ENCODE results near the gene CALN1.

Gene CALN1

DNA sequence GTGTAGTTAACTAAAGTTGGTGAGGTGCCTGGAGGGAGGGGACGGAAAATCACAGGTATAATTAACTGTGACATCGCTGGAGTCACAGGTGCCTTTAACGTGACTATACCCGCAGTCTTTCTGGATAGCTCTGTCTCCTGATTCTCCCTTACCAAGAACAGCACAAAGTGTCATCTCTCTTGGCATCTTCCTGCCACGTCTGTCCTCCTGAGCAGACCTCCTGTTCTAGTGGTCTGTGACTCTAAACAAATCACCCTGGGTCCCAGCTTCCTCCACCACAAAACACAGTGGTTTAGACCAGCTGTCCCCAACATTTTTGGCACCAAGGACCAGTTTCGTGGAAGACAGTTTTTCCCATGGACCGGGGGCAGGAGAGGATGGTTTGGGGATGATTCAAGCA is 90.5 kb downstream of the CALN1 start:
- DNase-seq = no peak

DNA sequence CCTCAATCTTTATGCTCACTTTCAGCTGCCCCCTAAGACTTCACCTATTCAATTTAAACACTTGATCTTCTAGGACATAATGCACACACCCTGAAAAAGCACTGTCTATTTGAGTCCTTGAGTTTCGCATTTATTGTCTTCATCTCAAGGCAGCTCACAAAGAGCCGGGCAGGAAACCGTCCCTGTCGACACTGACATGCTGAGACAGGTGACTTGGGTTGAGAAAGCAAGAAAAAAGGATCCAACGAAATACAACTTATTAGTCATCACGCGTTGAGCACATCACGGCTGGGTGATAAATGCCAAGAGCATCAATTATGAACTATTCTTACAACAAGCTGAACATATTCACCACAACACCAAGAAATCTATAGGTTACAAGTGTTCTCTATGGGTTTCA is 91.1 kb downstream of the CALN1 start:
- no peak for DNase-seq

DNA sequence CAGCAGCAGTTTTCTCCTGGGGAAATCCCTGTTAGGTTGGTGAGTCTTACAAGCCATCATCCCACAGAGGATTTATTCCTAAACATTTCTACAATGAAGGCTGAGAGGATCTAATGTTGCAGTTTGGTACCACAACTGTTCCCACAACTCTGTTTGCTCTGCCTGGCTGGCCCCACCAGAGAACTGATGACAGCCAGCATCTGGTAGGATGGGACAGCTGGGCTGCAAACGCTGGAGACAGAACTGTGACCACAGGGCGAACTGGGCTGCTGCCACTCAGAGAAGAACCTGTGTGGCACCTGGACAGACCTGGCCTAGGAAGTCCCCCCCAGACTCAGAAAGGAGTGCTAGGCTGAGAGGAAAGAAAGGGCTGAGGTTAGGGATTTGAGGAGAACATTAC is 94.8 kb downstream of the CALN1 start:
- no peak for DNase-seq

DNA sequence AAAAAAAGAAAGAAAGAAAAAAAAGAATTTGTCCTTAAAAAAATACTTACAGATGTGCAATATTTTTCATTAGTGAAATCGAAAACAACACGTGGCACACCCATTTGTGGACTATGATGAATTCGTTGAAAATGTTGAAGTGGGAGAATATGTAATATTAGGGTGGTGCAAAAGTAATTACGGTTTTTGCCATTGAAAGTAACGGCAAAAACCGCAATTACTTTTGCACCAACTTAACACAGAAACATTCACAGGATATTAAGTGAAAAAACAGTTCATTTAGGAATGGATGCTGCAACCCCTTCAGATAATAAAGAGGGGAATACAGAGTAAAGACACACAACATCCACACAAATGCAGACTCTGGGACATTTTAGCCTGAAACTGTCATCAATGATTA is 96.0 kb downstream of the CALN1 start:
- DNase-seq = no peak

DNA sequence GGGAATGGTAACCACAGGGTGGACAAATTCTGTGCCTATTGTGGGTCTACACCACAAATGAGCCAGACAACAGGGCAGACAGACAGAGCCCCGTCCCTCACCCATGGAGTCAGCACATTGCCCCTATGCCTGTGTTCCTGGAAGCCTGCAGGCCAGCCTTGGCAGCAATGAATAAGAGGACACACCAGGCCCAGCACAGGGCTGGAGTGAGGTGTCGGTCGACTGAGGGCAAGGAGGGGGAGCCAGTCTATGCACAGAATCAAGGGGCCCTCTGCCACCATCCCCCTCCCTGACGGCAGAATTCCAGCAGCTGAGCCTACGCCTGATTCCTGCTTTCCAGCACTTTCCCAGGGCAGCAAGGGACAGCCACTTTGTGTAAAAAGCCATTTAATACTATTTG is 98.2 kb downstream of the CALN1 start:
- DNase-seq = no peak

DNA sequence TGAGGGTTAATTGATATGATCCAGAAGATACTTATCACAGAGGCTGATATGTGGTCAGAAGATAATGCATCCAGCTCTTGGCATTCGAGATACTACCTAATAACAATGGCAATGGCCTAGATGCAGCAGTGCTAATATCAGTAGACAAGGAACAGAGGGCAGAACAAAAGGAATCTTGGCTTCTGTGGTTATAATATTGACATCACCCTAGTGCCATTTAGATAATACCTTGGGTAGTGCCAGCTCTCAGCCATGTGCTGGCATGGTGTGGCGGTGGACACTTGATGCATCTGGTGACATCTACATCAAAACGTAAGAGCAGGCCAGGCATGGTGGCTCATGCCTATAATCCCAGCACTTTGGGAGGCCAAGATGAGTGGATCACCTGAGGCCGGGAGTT is 101.8 kb downstream of the CALN1 start:
- DNase-seq = no peak

DNA sequence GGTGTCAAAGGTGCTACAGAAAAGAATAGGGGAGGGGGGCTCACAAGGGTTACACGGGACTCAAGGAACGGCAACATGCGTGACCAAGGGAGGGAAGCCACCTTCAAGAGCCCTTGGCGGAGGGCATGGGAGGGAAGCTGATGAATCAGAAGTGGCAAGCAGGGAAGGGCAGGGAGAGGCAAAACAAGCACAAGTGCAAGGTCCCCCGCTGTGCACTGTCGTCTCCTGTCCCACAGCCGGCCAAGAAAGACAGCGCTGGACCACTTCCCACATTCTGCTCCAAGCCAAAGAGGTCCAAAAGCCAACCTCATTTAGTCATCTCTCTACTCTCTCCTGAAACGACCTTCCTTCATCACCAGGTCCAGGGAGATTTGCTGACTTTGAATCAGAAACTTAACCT is 102.7 kb downstream of the CALN1 start:
- no peak for DNase-seq

DNA sequence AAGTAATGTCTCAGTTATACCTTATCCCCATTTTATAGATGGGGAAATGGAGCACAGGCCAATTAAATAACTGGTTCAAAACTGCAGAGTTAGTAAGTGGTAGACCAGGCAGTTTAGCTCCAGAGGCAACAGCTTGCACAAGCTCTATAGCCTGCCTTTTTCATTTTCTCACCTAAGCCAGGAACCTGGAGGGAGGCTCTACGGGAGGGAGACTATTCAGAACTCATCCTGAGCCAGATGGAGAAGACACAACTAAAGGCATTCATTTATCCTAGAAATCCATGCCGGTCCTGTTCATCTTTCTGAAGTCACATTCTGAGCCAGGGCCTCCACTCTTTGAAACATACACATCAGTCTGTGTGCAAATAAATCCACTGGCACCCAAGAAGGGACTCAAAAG is 103.2 kb downstream of the CALN1 start:
- DNase-seq = no peak

DNA sequence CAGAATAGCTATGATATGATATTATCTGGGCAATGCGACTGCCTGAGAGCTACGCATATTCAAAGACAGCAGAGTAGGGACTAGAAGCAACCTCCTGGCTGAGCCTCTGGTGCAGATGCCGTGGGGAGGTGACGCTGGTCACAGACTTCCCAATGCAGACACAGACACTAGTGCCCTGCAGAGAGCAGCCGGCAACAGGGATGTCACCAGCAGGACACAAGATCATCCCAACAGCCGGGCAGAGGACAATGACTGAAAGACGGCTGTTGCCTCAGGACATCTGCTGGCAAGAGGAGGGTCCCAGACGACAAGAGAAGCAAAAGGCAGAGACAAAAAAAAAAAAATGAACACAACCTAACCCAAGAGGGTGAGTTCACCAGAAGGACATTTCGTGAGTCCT is 104.6 kb downstream of the CALN1 start:
- DNase-seq = no peak

DNA sequence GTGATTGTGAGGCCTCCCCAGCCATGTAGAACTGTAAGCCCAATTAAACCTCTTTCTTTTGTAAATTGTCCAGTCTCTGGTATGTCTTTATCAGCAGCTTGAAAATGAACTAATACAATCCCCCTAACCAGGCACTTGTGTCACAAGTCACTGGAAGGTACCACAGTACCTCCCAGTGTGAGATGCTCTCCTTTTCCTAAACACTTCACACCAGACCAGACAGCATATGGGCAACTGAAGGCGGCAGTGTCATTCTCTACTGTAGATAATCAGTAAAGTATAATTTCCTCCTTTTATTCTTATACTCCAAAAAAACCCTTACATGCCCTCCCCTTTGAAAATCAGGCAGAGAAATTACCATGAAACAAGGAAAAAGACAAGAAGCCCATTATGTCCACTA is 113.2 kb downstream of the CALN1 start:
- DNase-seq = no peak

DNA sequence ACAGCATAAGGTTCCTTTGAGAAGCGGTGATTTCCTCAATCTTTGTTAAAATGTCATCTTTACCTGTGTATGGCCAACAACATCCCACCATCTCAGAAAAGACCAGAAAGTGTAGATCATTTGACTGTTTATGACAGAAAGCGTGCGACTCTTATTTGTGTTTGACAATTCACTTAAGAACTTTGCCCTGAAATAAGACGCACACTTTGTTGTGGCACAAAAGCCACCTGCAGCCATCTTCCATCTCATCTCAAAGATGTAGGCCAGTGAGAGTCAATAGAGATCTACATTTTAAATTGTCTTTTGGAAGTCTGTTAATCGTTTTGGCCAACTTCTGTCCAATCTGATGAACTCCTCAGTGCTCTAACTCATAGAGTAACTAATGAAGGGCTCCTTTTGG is 114.0 kb downstream of the CALN1 start:
- DNase-seq = no peak

DNA sequence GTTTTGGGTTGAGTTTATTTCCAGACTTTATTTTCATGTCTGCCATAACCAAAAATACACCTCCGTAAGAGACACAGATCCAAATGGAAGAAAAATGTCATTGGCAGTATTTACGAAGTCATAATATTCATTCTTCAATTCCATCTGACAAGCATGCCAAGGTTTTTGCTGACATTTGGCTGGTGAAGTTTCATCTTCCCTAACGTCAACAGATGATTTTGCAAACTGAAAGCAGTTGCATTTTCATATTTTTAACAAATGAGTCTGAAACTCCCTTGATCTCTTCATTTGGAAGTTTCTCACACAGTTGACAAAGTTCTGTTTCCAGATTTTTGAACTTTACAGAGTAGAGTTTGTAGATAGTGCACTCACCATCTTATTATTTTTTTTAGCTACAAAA is 114.5 kb downstream of the CALN1 start:
- DNase-seq = no peak

DNA sequence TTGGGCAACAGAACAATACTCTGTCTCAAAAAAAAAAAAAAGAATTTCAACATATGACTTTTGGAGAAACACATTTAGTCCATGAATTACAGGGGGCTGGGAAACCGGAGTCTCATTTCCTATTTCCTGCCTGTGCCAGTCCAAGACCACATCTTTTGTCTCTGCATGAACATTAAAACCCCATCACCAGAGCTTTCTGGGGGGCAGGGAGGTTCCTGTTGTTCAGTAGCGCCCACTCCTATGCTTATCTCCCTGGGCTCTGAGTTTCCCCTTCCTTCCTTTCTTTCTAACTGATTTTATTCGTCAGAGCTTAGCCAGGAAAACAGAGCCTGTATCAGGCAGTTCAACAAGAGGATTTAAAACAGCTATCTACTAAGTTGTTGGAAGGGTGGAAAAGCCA is 119.3 kb downstream of the CALN1 start:
- no peak for DNase-seq

DNA sequence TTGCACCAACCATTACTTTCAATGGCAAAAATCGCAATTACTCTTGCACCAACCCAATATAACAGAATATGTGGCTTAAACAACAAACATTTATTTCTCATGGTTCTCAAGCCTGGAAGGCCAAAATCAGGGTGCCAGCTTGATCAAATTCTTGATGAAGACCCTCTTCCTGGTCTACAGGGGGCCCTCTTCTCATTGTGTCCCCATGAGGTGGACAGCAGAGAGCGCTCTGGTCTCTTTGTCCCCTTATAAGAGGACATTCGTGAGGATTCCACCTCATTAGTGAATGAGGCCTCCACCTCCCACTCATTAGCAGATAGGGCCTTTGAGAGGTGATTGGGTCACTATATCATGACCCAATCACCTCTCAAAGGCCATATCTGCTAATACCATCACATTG is 120.0 kb downstream of the CALN1 start:
- no peak for DNase-seq

DNA sequence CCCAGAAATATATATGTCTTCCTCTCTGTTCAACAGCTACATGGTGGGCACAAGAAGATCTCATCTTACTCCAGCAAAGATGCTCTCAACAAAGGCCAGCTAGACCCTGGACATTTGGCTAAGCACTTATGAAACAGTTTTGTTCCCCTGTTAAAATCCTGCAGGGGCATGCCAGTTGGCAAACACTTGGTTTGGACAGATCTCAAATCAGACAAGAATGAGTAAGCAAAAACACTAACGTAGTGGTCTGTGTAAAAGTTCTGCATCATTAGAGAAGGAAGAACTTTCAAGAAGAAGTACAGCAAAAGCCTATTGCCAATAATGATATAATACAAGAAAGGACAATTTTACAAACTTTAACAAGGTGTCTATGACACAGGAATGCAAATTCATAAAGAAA is 125.6 kb downstream of the CALN1 start:
- no peak for DNase-seq

DNA sequence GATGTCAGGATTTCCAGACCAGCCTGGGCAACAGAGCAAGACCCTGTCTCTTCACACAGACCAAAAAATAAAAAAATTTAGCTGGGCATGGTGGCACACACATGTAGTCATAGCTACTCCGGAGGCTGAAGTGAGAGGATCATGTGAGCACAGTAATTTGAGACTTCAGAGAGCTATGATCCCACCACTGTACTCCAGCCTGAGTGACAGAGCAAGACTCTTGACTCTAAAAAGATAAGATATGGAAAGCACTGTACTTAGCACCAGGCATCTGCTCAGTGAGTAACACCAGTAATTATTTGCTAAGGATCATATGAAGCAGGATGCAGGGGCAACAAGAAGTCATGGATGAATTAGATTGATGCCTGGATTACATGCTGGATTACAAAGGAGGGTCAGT is 128.8 kb downstream of the CALN1 start:
- DNase-seq = no peak

DNA sequence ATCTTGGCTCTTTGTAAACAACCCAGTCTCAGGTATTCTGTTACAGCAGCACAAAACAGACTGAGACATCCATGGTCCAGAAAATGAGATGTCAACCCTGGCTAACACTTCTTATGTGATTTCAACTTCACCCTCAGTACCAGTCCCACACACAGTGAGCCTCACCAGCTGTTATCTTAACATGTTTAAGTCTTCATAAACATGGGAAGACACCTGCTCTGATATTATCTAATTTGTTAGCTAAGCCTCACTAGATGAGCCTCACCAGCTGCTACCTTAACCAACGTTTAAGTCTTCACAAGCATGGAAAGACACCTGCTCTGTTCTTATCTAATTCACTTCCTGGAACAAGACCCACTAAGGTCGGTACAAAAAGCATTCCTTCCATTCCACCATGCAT is 130.8 kb downstream of the CALN1 start:
- DNase-seq = no peak

DNA sequence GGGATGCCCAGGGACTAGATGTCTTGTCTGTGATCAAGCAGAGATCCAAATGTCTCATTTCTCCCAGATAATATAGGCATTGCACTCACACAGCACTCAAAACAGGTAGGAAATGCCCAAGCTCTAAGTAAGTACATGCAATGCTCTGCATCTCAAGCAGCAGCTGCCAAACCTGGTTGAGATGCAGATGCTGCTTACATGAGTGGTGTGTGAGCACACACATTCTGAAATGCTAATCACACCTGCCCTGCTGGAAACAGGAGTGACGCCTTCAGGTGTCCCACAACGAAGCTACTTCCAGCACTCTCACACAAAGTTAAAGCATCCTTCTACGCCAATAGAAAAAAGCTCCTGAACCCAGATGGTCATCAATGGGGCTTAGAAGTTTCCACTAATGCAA is 132.9 kb downstream of the CALN1 start:
- DNase-seq = no peak

DNA sequence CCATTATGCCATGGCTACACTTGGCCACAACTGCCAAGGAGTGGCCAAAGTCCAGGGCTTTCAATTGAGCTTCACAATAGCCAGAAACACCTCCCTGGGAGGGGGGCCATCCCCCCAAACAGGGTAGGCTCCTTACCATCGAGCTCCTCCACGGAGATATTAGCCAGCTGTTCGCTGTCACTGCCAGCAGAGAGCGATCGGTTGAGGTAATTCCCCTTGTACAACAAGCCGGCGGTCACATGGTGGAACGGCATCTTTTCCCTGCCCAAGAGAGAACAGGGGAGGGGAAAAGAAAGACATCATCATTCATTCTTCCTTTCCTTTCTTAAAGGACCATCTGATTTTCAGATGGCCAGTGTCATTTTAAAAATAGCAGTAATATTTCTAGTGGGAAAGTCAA is 133.6 kb downstream of the CALN1 start:
- no peak for DNase-seq

DNA sequence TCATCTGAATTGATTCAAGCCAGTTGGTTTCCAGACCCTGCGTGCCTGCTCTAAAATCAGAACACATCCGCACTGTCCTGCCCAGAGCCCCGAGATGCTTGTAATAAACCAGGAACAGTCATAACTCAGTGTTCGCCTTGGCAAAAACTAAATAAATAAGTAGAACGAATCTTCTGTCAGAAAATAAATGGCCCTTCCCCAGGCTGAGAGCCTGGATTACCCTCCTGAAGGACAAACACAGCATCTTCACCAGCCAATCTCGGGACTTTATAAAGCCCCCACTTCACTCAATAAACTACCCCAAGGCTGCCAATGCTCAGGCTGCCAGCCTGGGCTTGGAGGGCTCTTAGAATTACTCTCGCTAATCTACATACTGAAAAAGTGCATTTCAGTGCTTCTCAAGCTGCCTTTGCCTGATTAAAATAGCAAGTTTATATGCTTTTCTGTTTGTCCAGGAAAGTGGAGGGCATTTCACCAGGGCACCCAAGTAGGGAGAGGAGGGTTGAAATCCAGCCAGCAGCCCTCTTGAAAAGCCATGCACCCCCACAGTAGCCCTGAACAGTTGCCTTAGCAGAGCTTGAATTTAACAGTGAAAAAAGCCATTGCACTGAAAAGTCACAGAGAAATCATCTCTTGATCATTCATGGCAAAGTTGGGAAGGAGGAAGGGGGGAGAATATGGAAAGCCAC is 136.6 kb downstream of the CALN1 start:
- no peak for DNase-seq

DNA sequence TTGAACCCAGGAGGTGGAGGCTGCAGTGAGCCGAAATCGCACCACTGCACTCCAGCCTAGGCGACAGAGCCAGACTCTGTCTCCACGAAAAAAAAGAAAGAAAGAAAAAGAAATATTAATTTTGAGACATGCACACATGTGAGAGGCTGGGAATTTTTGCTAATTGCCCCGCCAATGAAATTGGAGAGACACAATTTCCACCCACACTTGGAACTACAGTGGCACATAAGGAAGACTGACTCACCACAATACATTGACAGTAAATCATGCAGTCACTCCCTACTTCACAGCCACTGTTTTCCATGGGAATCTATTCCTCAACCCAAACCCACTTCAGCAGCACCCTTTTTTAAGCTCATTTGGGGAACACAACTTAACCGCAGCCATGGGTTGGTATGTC is 139.7 kb downstream of the CALN1 start:
- no peak for DNase-seq

DNA sequence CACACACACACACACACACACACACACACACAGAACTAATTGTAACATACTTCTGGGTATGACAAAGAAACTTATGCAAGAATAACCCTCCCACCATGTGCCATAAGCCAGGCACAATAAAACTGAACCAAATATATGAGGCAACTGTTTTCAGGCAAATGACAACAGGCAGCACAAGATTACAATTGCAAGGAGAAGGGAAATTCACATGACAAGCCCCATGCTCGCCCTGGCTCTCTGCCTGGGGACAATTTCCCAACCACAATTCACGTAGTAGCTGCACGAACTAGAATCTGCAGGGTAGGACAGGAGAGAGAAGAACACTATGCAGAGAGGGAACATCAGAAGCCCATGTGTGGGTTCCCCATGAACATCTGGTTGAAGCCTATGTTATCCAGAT is 143.3 kb downstream of the CALN1 start:
- no peak for DNase-seq

DNA sequence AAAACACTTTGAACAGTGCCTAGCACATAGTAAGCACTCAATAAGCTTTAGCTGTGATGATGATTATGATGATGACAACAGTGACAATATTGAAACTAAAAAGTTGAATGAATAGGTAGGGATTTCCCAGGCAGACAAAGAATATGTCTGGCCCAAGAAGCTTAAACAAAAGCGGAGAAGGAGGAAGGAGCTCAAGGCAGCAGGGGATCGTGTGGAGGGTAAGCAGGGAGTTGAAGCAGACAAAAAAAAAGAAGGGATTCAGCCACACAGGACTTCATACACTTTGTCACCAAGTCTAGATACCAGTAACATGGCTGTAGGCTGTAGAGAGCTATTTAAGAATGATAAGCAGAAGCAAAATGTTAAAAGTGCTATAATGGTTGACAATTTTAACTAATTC is 144.0 kb downstream of the CALN1 start:
- DNase-seq = no peak

DNA sequence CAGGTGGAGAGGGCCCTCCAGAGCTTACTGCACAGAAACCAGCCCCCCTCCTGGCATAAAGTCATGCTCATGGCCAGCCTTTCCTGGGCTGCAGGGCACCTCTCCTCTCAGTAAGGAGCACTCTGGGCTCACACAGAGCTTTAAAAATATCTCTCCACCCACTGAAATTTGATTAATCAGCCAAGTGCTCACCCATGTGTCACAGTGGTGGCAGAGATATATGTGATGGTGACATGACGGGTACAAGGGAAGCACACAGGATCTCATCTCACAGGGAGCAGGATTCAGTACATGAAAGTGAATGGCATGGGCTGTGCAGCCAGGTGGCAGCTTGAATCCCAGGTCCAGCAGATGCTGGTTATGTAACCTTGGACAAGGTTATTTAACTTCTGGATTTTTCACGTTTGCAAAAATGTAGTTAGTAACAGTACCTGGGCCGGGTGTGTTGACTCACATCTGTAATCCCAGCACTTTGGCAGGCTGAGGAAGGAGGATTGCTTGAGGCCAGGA is 144.8 kb downstream of the CALN1 start:
- DNase-seq = no peak

DNA sequence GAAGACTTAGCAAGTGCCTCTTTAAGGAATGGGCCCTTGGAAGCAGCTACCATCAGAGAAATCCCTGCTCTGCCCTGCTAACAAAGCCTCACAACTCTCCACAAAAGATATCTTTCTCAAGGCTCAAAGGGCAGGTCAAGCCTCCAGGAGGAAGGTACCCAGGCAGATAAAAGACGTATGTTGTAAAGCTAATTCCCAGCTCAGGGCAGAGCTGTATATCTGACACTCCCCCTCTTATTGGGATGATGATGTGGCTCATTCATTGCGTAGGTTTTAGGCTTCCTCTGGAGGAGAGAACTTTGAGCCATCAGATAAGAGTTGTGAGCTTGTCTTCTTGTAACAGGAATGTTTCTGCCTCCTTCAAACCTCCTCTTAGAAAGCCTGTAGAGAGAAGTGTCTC is 145.4 kb downstream of the CALN1 start:
- DNase-seq = no peak

Measured in NCI-H446 (cell line).